ELF-1 (cell line): ENCODE measurements around the gene DIAPH2.
A peak's percentile ranks its signal among the peaks of the same experiment; 100 is the strongest.
"Not testable (repeated sequence)": the region's sequence is repeated elsewhere in the genome, so short reads cannot be mapped to it uniquely, and the experiment has no call there.

Experiments
- DNase-seq: peaks from one replicate; pipeline ENCODE4 v3.0.0-alpha.2; 2016; ENCODE audit warnings: low read depth, low spot score

DIAPH2 gene

DNA sequence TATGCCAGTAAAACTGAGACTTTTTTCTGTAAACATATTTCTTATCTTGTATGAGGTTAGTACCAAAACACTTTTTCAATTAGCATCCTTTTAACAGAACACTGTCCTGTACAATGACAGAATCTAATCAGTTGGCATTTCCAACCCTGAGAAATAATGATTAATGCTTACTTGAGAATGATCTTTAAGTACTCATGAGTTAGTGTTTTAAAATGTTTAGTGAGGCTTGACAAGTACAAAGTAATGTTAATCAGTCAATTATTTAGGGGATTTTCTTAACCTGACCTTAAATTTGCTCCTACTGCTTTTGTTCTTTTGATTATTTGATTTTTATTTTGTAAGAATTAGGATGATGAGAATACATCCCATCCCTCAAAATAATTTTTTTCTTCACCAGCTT, 695.6 kb downstream of the DIAPH2 start:
- no peak for DNase-seq

DNA sequence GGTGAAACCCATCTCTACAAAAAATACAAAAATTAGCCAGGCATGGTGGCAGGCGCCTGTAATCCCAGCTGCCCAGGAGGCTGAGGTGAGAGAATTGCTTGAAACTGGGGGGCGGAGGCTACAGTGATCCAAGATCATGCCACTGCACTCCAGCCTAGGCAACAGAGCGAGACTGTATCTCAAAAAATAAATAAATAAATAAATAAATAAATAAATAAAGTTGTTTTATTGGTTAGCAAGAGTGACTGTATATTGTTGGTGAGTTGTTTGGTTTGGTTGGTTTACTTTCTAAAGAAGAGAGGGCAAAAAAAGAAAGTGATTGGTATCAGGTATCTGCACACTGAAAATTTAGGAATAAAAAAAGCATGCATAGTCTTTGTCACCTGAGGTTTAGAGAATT, 700.0 kb downstream of the DIAPH2 start:
- no peak for DNase-seq

DNA sequence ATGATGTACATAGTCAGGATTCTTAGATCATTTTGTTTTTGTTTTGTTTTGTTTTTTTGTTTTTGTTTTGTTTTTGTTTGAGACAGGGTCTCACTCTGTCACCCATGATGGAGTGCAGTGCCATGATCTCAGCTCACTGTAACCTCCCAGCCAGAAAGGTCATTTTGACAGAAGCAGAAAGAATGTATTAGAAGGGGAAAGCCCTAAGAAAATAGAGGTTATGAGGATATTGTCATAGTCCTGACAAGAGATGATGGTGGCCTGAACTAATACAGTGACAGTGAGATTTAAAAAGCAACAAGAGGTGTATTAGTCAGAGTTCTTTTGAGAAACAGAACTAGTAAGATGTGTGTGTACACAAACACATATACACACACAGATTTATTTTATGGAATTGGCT, 702.4 kb downstream of the DIAPH2 start:
- DNase-seq, result no peak

- DNase-seq, result peak; percentile 19
Measured at GRCh38 chrX:97389761-97390192, 705.1 kb downstream of the DIAPH2 start.

GRCh38 chrX:97397371-97397770, 712.7 kb downstream of the DIAPH2 start:
- no peak for DNase-seq

DNA sequence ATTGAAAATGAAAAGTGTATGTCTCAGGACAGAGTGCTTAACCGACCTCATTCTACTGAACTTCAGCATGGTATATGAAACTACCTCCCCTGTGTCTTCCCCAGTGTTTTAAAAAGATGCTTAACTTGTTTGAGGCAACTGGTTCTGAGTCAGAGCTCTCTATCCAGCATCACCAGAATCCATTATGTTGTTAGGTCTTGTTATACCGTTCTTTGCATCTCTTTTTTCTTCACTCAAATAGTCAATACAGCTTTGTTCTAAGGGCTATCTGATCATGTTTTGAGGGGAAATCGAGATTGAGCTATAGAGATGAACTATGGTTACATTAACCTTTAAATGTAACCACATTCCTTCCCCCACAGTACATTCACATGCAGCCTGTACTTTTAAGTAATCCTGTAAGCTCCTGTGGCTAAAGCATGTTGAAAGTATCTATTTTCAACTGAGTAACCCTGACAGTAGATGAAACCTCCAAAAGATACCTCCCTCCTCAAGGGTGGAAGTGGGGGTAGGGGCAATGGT, 713.4 kb downstream of the DIAPH2 start:
- no peak for DNase-seq

GRCh38 chrX:97399400-97399799, 714.8 kb downstream of the DIAPH2 start:
- no peak for DNase-seq

GRCh38 chrX:97400492-97400891, 715.9 kb downstream of the DIAPH2 start:
- DNase-seq, result no peak

- DNase-seq, result peak; percentile 50
Measured at GRCh38 chrX:97401154-97401553, 716.5 kb downstream of the DIAPH2 start.

DNA sequence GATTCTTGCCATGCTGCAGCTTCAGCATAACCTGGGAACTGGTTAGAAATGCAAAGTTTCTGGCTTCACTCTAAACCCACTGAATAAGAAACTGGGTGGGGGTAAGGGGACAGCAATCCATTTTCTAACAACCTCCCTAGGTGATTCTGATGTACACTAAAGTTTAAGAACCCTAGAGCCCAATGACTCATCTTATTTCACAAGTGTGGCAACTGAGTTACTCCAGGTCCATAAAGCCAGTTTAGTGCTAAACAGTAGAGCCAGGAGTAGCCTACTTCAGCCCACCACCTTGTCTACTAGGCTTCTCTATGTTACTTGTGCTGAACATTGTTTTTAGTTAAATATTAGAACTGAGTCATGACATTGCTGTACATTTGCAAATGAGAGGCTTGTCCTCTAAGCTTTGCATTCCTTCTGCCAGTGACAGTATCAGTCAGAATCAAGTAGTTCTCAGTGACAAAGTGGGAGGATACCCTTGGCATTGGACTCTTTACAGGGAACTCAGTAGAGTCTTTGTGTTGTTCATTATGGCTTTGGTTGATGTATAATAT, 717.0 kb downstream of the DIAPH2 start:
- DNase-seq, result no peak

DNA sequence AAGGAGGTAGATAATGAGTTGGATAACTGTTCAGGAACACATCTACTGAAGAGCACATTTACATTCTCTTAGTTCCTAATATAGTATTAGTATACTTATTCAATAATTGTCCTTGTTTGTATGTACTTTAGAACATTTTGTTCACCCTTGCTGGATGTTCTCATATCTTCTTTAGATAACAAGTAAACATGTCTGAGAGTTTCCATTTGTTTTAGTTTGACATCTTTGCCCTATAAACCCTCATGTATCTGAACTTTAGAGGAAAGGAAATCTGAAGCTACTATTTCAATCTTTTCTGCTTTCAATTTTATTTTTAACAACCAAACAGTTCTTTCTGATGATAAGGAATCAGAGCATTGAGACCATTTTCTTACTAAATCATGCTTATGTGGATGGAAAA, 717.7 kb downstream of the DIAPH2 start:
- no peak for DNase-seq

DNA sequence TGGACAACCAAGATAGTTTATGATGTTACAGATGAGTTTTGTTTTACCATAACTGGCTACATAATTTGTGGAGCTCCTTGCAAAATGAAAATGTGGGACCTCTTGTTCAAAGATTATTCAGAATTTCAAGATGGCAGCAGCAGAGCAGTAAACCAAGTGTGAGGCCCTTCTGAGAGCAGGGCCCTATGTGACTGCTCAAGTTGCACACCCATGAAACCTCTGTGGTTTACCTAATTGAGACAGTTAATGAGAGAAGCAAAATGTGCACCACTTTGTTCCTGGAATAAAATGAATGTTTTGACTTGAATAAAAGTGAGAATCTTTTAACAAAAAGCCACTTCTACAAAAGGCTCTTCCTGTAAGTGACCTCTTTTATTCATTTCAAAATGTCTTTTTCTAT, 718.3 kb downstream of the DIAPH2 start:
- DNase-seq, result no peak

GRCh38 chrX:97405031-97405660, 720.5 kb downstream of the DIAPH2 start:
- DNase-seq, result no peak

DNA sequence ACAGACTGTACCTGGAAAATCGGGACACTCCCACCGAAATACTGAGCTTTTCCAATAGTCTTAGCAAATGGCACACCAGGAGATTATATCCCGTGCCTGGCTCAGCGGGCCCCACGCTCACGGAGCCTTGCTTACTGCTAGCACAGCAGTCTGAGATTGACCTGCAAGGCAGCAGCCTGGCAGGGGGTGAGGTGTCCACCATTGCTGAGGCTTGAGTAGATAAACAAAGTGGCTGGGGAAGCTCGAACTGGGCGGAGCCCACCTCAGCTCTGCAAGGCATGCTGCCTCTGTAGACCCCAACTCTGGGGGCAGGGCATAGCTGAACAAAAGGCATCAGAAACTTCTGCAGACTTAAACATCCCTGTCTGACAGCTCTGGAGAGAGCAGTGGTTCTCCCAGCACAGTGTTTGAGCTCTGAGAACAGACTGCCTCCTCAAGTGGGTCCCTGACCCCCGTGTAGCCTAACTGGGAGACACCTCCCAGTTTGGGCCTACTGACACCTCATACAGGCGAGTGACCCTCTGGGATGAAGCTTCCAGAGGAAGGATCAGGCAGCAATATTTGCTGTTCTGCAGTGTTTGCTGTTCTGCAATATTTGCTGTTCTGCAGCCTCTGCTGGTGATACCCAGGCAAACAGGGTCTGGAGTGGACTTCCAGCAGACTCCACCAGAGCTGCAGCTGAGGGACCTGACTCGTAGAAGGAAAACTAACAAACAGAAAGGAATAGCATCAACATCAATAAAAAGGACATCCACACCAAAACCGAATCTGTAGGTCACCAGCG, 725.2 kb downstream of the DIAPH2 start:
- DNase-seq, result not testable (repeated sequence)

- no peak for DNase-seq
Measured at GRCh38 chrX:97416461-97416860, 731.8 kb downstream of the DIAPH2 start.

DNA sequence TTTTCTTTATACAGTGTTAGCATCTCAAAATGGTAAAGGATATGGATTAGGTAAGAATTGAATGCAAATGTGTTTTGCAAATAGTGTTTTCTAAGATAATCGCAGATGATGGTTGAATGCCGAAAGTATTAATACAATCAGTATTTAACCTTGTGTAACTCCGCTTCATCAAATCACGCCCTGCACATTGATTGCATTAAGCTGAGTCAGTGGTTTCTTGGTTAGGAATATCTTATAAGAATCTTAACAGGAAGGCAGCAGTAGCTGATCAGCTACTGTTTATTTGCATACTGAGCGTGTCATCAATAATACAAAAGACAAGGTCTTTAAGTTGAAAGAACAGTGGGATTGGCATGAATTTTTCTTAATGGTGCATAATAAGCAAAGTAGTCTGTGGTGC, 744.5 kb downstream of the DIAPH2 start:
- DNase-seq, result no peak

GRCh38 chrX:97431281-97431680, 746.6 kb downstream of the DIAPH2 start:
- no peak for DNase-seq

DNA sequence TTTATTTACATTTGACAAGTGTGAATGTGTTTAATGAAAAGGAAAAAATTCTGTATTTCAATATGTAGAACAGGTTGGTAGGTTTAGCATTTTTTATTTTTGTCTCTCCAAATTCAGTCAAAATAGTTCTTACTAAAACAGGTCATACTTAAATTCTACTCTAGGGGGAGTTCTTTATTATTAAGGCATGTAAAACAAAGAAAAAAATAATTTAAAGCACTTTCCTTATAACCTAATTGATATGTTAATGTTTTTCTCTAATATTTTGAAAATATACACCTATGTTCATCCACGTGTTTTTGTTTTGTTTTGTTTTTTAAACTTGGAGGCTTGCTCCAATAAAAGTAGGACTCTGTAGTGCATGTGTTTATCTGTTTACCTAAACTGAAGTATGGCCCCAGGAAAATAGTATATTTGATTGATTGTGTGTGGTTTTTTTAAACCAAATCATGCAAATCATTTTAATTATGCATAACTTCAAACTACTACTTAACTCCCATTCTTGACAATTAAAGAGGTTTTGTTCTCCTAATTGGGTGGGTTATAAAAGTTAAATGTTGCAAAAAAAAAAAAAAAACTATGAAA, 761.7 kb downstream of the DIAPH2 start:
- no peak for DNase-seq

DNA sequence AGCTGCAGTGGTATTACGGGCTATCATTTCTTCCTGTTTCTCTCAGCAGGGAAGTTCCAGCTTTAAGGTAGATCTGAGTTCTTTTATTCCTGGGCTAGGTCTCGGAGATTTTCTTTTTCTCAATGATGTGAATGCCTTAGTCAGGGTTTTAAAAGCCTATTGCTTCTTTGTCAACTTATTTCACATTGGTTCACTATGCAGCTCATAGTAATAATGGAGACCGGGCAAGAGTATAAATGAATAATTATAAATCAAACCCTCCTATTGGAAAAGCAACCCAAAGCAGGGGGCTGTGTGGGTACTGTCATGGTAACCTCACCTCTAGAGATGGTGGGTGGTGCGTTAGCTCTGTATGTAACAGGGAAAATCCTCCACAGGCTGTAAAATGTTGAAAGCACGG, 762.7 kb downstream of the DIAPH2 start:
- no peak for DNase-seq

- no peak for DNase-seq
Measured at GRCh38 chrX:97452283-97452682, 767.6 kb downstream of the DIAPH2 start.

DNA sequence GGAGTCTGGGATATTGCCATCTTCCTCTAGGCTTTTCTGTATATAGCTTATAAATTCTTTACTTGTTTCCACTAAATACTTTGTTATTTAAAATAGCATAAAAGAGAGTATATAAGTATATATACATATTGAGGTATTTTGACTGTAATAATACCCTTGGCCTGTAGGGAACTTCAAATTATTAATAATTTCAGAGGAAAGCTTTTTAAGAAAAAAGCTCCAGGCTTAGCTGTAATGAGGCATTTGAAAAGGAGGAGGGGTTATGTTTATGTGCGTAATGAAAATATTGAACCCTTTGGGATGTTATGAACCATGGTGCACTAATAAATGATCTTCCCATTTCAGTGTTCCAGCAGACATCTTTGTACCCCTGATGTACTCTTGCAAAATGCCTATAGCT, 777.1 kb downstream of the DIAPH2 start:
- no peak for DNase-seq

GRCh38 chrX:97471071-97471470, 786.4 kb downstream of the DIAPH2 start:
- no peak for DNase-seq
